Astrocyte of the spinal cord (primary cell): Measurements from ENCODE around the gene CREBRF.
A peak's percentile ranks its signal among the peaks of the same experiment; 100 is the strongest.

Source experiments
- DNase-seq: peaks from one replicate; pipeline ENCODE4 v3.0.0; 2011; ENCODE audit warnings: low read depth, low spot score
- H3K4me3 ChIP-seq: 2 replicates; pipeline ENCODE4 v1.5.1; 2011; ENCODE audit warnings: low read depth, mild to moderate bottlenecking, low read length, moderate library complexity
- in situ Hi-C: cut with HindIII; loops from 2 replicates; pipeline ENCODE4 v1.10.0; 2017; ENCODE audit warnings: low sequenced_read_pairs
- TF ChIP-seq, protein P1 (sequence below): IDR thresholded peaks from 2 replicates; pipeline ENCODE4 v1.5.1; 2012; ENCODE audit warnings: low read depth, mild to moderate bottlenecking, low read length, inconsistent platforms

Gene CREBRF

DNA sequence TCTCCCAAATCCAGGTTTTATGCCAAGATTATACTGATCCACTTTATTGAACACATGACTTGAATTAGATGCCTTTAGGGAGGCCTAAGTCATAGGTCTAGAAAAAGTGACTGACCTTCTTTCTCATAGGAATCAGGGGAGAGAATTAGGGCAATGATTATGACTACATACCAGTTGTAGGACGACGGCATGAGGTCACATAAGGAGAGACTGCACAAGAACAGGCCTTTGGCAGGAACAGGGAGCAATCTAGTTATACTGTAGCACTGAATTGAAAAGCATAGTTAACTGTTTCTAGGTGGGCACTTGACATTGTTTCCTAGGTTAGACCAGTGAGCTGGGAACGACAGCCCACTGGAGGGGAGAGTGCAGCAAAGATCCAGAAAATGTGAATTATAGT is 22.7 kb downstream of the CREBRF start:
- TF ChIP-seq, protein P1, sequence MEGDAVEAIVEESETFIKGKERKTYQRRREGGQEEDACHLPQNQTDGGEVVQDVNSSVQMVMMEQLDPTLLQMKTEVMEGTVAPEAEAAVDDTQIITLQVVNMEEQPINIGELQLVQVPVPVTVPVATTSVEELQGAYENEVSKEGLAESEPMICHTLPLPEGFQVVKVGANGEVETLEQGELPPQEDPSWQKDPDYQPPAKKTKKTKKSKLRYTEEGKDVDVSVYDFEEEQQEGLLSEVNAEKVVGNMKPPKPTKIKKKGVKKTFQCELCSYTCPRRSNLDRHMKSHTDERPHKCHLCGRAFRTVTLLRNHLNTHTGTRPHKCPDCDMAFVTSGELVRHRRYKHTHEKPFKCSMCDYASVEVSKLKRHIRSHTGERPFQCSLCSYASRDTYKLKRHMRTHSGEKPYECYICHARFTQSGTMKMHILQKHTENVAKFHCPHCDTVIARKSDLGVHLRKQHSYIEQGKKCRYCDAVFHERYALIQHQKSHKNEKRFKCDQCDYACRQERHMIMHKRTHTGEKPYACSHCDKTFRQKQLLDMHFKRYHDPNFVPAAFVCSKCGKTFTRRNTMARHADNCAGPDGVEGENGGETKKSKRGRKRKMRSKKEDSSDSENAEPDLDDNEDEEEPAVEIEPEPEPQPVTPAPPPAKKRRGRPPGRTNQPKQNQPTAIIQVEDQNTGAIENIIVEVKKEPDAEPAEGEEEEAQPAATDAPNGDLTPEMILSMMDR = no peak
- in situ Hi-C loops = no loop called here
- DNase-seq = no peak
- no peak overlapping the region for H3K4me3 ChIP-seq

GRCh38 chr5:173089581-173089980 is 33.4 kb downstream of the CREBRF start:
- TF ChIP-seq, protein P1 = no peak
- H3K4me3 ChIP-seq = no peak overlapping the region
- no peak for DNase-seq
- in situ Hi-C loops = no loop called here

- in situ Hi-C loops = no loop called here
- no peak overlapping the region for H3K4me3 ChIP-seq
- TF ChIP-seq, protein P1 = no peak
- no peak for DNase-seq
Observed at GRCh38 chr5:173090639-173091038, 34.5 kb downstream of the CREBRF start.

GRCh38 chr5:173091981-173092380 is 35.8 kb downstream of the CREBRF start:
- no peak overlapping the region for H3K4me3 ChIP-seq
- in situ Hi-C loops = no loop called here
- TF ChIP-seq, protein P1 = no peak
- no peak for DNase-seq

GRCh38 chr5:173093606-173094005 is 37.5 kb downstream of the CREBRF start:
- in situ Hi-C loops = no loop called here
- TF ChIP-seq, protein P1 = no peak
- DNase-seq = no peak
- no peak overlapping the region for H3K4me3 ChIP-seq

DNA sequence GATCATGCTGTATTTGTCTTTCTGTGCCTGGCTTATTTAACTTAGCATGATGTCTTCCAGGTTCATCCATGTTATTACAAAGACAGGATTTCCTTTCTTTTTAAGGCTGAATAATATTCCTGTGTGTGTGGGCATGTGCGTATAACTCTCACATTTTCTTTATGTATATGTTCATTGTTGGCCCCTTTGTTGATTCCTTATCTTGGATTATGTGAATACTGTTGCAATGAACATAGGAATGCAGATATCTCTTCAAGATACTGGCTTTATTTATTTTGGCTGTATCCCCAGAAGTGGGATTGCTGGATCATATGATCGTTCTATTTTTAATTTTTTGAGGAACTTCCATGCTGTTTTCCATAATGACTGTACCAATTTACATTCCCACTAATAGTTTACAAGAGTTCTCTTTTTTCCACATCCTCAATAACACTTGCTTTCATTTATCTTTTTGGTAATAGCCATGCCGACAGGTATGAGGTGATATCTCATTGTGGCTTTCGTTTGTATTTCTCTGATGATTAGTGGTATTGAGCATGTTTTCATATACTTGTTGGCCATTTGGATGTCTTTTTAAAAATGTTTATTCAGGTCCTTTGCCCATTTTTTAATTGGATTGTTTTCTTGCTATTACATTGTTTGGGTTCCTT is 38.0 kb downstream of the CREBRF start:
- H3K4me3 ChIP-seq = no peak overlapping the region
- DNase-seq = peak; percentile 82
- TF ChIP-seq, protein P1 = no peak
- in situ Hi-C loops = no loop called here
